ENCODE data around the gene BTD.

GRCh38 chr3:15633159-15633558, 31.6 kb downstream of the BTD start:
- TF ChIP-seq CTCF (IDR thresholded peaks at IDR 0.05; ENCODE audit: insufficient read depth, low read length) (no peak), REST (IDR thresholded peaks at IDR 0.05; ENCODE audit: insufficient replicate concordance, low read depth) (no peak), POLR2AphosphoS5 (IDR thresholded peaks at IDR 0.05; ENCODE audit: low read depth) (no peak), SPI1 (IDR thresholded peaks at IDR 0.05; ENCODE audit: borderline replicate concordance, low read depth) (no peak)

Measured in HL-60 (cell line).